ENCODE data around the gene LRRC25.

The LRRC25 gene

DNA sequence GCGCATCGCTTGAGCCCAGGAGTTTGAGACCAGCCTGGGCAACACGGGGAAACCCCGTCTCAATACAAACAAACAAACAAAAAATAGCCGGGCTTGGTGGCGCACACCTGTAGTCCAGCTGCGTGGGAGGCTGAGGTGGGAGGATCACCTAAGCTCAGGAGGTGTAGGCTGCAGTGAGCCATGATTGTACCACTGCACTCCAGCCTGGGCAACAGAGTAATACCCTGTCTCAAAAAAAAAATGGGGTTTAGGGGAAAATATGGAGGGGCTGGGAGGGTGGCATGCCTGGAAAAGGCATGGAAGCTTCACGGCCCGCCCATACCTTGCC, 42.5 kb upstream of the LRRC25 start:
- Histone ChIP-seq H2AK5ac (ENCODE audit: low read length, severe bottlenecking) (no peak overlapping the region), H3K27ac (ENCODE audit: low read length, poor library complexity, severe bottlenecking) (peak overlapping the region; percentile 63), H2AFZ (ENCODE audit: low read depth, low read length) (no peak overlapping the region), H2BK5ac (ENCODE audit: low read depth, low read length, poor library complexity, severe bottlenecking) (no peak overlapping the region), H3K23ac (ENCODE audit: low read length in 2 of 2) (no peak overlapping the region), H3K27me3 (ENCODE audit: control insufficient read depth in 1 of 2, insufficient read depth in 1 of 2, low read length in 2 of 2) (no peaks in the 10 kb centered on the region), H3K4me1 (ENCODE audit: control insufficient read depth, insufficient read depth, low read depth, low read length) (peaks cover 55% of the 10 kb centered on the region), H3K14ac (ENCODE audit: low read length in 2 of 2) (no peak overlapping the region), H3K18ac (ENCODE audit: low read depth in 1 of 2, low read length in 2 of 2) (no peak overlapping the region), H2BK12ac (ENCODE audit: low read length in 2 of 2) (peak overlapping the region in 1 of 2 experiments; percentile 73), H3K79me1 (replicated peaks; ENCODE audit: low read length, poor library complexity, severe bottlenecking) (peaks cover 18% of the 10 kb centered on the region), H2BK120ac (ENCODE audit: low read depth, low read length) (no peak overlapping the region), H2BK15ac (ENCODE audit: low read depth, poor library complexity, severe bottlenecking) (peak overlapping the region; percentile 9), H3K4ac (ENCODE audit: low read depth in 1 of 2, low read length in 2 of 2) (no peak overlapping the region), H3K9me3 (ENCODE audit: control insufficient read depth, low read length) (no peaks in the 10 kb centered on the region), H3K4me3 (ENCODE audit: insufficient read depth in 1 of 2, low read depth in 1 of 2, low read length in 2 of 2) (no peak overlapping the region), H4K8ac (ENCODE audit: low read length) (no peak overlapping the region), H3K4me2 (ENCODE audit: low read length, poor library complexity, severe bottlenecking) (no peak overlapping the region), H3K36me3 (ENCODE audit: control insufficient read depth in 1 of 2, insufficient read depth in 2 of 2, low read depth in 1 of 2, low read length in 2 of 2) (peaks cover 29 to 66% of the 10 kb centered on the region in 2 experiments), H4K91ac (ENCODE audit: low read length) (no peak overlapping the region), H3K9ac (ENCODE audit: low read length) (no peak overlapping the region)
- no peak for DNase-seq
- WGBS: 92% methylated on average over 8 of the region's 9 CpGs

DNA sequence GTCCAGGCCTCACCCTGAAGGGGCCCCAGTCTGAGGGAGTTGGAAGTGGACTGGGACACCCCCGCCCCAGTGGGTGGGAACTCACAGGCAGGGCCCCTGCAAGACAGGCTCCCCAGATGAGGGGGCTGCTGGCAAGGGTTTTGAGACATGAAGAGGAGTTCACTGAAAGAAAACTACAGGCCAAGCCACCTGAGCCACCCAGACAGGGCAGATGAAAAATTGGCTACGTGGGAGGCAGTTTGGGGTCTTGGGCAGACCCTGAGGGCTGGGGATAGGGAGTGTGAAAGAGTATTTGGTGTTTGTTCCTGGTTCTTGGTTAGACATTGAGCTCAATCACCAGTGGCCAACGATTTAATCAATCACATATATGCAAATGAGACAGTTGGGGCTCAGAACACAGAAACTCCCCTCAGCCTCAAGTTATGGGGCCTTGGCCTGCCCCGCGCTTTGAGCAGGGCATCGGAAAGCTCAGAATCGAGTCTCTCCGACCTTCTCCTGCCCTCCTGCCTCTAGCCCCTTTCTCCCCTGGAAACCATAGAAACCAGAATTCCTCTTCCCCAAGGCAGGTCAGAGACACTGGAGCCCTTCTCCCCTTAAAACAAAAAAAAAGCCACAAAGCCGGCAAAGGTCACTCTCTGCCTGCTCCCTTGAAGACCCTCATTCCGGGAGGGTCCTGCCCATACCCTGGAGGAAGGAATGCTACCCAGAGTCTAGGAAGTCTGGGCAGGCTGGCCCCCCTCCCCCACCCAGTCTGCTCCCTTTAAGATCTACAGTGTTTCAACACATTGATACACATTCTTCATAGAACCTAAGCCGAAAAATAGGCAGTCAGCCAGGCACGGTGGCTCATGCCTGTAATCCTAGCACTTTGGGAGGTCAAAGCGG, 41.8 kb upstream of the LRRC25 start:
- Histone ChIP-seq H3K79me1 (replicated peaks; ENCODE audit: low read length, poor library complexity, severe bottlenecking) (peaks cover 17% of the 10 kb centered on the region), H3K4me2 (ENCODE audit: low read length, poor library complexity, severe bottlenecking) (no peak overlapping the region), H3K27me3 (ENCODE audit: control insufficient read depth in 1 of 2, insufficient read depth in 1 of 2, low read length in 2 of 2) (no peaks in the 10 kb centered on the region), H3K9ac (ENCODE audit: low read length) (no peak overlapping the region), H2AK5ac (ENCODE audit: low read length, severe bottlenecking) (peak overlapping the region; percentile 46), H3K27ac (ENCODE audit: low read length, poor library complexity, severe bottlenecking) (peak overlapping the region; percentile 63), H3K36me3 (ENCODE audit: control insufficient read depth in 1 of 2, insufficient read depth in 2 of 2, low read depth in 1 of 2, low read length in 2 of 2) (peaks cover 23 to 66% of the 10 kb centered on the region in 2 experiments), H3K23ac (ENCODE audit: low read length in 2 of 2) (peak overlapping the region in 1 of 2 experiments; percentile 60), H2BK120ac (ENCODE audit: low read depth, low read length) (no peak overlapping the region), H4K8ac (ENCODE audit: low read length) (no peak overlapping the region), H2BK15ac (ENCODE audit: low read depth, poor library complexity, severe bottlenecking) (no peak overlapping the region), H3K9me3 (ENCODE audit: control insufficient read depth, low read length) (no peaks in the 10 kb centered on the region), H3K4me3 (ENCODE audit: insufficient read depth in 1 of 2, low read depth in 1 of 2, low read length in 2 of 2) (no peak overlapping the region), H3K18ac (ENCODE audit: low read depth in 1 of 2, low read length in 2 of 2) (peak overlapping the region in 1 of 2 experiments; percentile 92), H2AFZ (ENCODE audit: low read depth, low read length) (no peak overlapping the region), H4K91ac (ENCODE audit: low read length) (no peak overlapping the region), H3K4ac (ENCODE audit: low read depth in 1 of 2, low read length in 2 of 2) (peak overlapping the region in 1 of 2 experiments; percentile 19), H2BK5ac (ENCODE audit: low read depth, low read length, poor library complexity, severe bottlenecking) (peak overlapping the region; percentile 39), H2BK12ac (ENCODE audit: low read length in 2 of 2) (peak overlapping the region in 1 of 2 experiments; percentile 29), H3K4me1 (ENCODE audit: control insufficient read depth, insufficient read depth, low read depth, low read length) (peaks cover 60% of the 10 kb centered on the region), H3K14ac (ENCODE audit: low read length in 2 of 2) (no peak overlapping the region)
- DNase-seq: peak; percentile 63
- 54% methylated on average over 13 of the region's 13 CpGs for WGBS

DNA sequence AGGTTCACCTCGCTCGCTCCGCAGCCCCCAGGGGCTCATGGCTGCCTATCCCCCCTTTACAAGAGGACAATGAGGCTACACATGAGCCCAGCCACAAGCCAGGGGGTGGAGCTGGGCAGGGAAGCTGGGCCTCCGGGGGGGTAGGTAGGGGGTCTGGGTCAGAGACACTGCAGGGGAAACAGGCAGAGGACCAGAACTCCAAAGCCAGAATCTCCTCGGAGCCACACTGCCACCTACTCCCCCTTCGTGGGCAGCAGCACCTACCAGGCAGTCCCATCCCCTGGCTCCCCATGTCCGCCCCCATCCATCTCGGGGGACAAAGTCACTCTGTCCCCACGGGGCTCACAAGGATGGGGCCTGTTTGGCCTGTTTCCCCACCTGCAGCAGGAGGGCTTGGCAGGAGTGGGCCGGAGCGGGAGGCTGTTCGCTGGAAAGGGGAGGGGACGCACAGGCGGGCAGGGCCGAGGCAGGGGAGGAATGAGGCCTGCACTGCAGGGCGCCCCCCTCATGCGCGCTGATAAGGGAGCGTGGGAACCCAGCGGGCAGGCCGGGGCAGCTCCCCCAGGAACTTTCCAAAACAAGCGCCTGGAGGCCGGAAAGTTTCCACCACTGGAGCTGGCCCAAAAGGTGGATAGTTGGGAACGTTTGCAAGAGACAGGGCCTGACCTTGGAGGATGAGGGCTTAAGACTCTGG, 41.1 kb upstream of the LRRC25 start:
- Histone ChIP-seq H3K9ac (ENCODE audit: low read length) (peak overlapping the region; percentile 45), H3K18ac (ENCODE audit: low read depth in 1 of 2, low read length in 2 of 2) (peak overlapping the region; percentile 55 to 92), H3K27me3 (ENCODE audit: control insufficient read depth in 1 of 2, insufficient read depth in 1 of 2, low read length in 2 of 2) (no peaks in the 10 kb centered on the region), H3K9me3 (ENCODE audit: control insufficient read depth, low read length) (no peaks in the 10 kb centered on the region), H4K8ac (ENCODE audit: low read length) (peak overlapping the region; percentile 66), H2AFZ (ENCODE audit: low read depth, low read length) (no peak overlapping the region), H2BK5ac (ENCODE audit: low read depth, low read length, poor library complexity, severe bottlenecking) (peak overlapping the region; percentile 39), H4K91ac (ENCODE audit: low read length) (peak overlapping the region; percentile 91), H2BK120ac (ENCODE audit: low read depth, low read length) (peak overlapping the region; percentile 56), H3K79me1 (replicated peaks; ENCODE audit: low read length, poor library complexity, severe bottlenecking) (peaks cover 11% of the 10 kb centered on the region), H3K4me2 (ENCODE audit: low read length, poor library complexity, severe bottlenecking) (peak overlapping the region; percentile 46), H3K36me3 (ENCODE audit: control insufficient read depth in 1 of 2, insufficient read depth in 2 of 2, low read depth in 1 of 2, low read length in 2 of 2) (peaks cover 15 to 58% of the 10 kb centered on the region in 2 experiments), H3K23ac (ENCODE audit: low read length in 2 of 2) (peak overlapping the region in 1 of 2 experiments; percentile 48), H3K14ac (ENCODE audit: low read length in 2 of 2) (peak overlapping the region in 1 of 2 experiments; percentile 76), H2AK5ac (ENCODE audit: low read length, severe bottlenecking) (peak overlapping the region; percentile 16), H2BK12ac (ENCODE audit: low read length in 2 of 2) (peak overlapping the region in 1 of 2 experiments; percentile 19), H3K4me1 (ENCODE audit: control insufficient read depth, insufficient read depth, low read depth, low read length) (peaks cover 62% of the 10 kb centered on the region), H3K4ac (ENCODE audit: low read depth in 1 of 2, low read length in 2 of 2) (peak overlapping the region; percentile 68 to 69), H3K4me3 (ENCODE audit: insufficient read depth in 1 of 2, low read depth in 1 of 2, low read length in 2 of 2) (no peak overlapping the region), H3K27ac (ENCODE audit: low read length, poor library complexity, severe bottlenecking) (peak overlapping the region; percentile 63), H2BK15ac (ENCODE audit: low read depth, poor library complexity, severe bottlenecking) (no peak overlapping the region)
- DNase-seq: peak; percentile 74
- WGBS: 28% methylated on average over 23 of the region's 24 CpGs
